K562 (cell line): ENCODE results near the gene GNL3.

ENCODE experiments used
- ELF1 ChIP-seq: fragments of 200-800 bp; sonication (Bioruptor generic); IDR thresholded peaks from 2 replicates; pipeline ENCODE4 v1.6.1; 2016; ENCODE audit warnings: missing genetic modification characterization, missing compliant biosample characterization
- RFX5 ChIP-seq: IDR thresholded peaks from 2 replicates; pipeline ENCODE4 v1.6.1; 2011; ENCODE audit warnings: low read depth, mild to moderate bottlenecking, improper control_type of control experiment, low read length
- ZNF24 ChIP-seq: fragments of 450-650 bp; IDR thresholded peaks from 2 replicates; pipeline ENCODE4 v1.6.1; 2016
- TF ChIP-seq, protein P1 (sequence below): sonication (generic); formaldehyde crosslinking; IDR thresholded peaks from 2 replicates; pipeline ENCODE4 v1.5.0; 2020; ENCODE audit warnings: missing genetic modification reagents

DNA sequence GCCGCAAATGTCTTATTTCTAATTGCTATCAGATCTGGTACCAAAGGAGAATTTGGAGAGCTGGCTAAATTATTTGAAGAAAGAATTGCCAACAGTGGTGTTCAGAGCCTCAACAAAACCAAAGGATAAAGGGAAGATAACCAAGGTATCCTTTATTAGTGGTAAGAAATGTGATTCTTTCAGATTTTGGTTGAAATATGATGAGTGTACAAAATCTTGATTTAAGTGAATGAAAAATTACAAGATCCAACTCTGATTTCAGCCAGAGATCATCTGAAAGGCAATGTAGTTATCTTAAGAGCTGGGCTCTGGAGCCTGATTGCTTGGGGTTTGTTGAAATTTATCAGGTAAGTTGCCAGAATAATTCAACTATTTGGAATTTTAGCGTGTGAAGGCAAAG, 4.7 kb downstream of the GNL3 start:
- TF ChIP-seq RFX5 (no peak), ZNF24 (no peak), ELF1 (tag) (no peak)
- TF ChIP-seq, protein P1, sequence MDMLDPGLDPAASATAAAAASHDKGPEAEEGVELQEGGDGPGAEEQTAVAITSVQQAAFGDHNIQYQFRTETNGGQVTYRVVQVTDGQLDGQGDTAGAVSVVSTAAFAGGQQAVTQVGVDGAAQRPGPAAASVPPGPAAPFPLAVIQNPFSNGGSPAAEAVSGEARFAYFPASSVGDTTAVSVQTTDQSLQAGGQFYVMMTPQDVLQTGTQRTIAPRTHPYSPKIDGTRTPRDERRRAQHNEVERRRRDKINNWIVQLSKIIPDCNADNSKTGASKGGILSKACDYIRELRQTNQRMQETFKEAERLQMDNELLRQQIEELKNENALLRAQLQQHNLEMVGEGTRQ: no peak
